Hematopoietic multipotent progenitor cell treated with erythropoietin and hydrocortisone succinate and interleukin-3 and kit ligand, for 8 days (in vitro differentiated cells): Measurements from ENCODE around the gene ACADL.

Source experiments
- DNase-seq: peaks from one replicate; pipeline ENCODE4 v3.0.0-alpha.2; 2015

ACADL gene

DNA sequence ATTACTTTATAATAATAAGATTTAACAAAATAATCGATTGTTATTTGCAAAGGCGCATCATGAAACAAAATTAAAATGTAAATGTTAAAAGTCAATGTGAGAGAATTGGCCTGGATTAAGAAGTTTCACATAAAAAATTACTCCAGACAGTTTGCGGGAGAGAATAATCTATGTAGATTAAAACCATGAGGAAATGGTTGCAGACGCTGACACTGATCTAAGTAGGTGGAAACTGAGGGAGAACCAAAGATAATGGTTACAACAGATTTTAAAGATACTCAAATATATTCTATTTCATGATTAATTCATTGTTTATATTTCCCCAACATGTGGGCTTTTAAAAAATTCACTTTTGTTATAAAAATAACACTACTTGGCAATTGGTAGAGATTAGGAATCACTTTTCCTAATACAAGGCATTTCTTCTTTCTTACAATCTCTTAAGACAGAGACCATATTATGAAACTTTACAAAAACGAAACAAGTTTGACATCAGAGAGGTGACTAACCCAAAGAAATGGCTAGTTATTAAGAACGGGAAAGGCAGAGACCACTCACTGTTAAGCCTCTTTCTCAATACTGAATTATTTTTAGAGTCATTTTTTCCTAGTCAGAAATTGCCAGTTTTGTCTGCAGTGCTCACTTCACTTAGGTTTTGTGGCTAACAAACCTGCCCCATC, 55.6 kb downstream of the ACADL start:
- DNase-seq: peak; percentile 56

DNA sequence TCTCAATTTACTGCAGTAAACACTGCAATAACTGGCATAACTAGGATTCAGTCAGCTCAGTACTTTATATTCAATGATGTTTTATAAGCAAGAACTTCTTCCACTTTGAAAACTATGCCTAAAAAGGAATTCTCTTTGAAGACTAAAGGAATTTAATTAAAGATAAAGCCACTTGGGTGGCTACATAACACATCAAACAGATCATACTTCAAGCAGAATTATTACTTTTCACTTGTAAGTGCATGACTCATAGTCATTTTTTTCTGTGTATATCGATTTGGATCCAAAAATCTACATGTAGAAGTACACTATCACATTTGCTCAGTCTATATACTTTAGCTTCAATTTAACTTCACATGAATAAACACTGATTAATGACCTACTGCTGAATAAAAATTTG, 58.0 kb downstream of the ACADL start:
- no peak for DNase-seq

DNA sequence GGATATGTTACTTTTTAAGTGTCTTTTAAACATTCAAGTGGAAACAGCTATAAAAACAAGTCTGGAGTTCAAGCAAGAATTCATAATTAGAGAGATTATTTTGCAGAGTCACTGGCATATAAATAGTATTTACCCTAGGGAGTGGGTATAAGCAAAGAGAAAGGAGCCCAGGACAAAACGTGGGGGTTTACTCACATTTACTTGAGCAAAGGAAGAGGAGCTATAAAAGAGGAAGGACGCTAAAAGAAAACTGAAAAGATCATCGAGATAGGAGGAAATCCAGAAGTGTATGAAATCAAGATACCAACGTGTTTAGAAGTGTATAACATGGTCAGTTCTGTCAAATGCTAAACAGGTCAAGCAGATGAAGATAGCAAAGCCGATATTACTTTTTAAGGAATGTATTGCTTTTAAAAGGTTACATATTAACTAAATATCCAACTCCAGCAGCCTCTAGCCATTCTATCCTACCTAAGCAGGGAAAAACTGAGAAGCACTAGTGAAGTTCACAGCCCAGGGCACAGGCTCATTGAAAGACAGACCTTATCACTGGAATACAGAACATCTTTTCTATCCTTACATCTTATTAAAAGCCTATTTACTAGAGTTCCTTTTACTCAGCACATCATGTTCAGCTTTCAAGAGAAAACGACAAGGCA, 62.7 kb downstream of the ACADL start:
- peak; percentile 15 for DNase-seq

DNA sequence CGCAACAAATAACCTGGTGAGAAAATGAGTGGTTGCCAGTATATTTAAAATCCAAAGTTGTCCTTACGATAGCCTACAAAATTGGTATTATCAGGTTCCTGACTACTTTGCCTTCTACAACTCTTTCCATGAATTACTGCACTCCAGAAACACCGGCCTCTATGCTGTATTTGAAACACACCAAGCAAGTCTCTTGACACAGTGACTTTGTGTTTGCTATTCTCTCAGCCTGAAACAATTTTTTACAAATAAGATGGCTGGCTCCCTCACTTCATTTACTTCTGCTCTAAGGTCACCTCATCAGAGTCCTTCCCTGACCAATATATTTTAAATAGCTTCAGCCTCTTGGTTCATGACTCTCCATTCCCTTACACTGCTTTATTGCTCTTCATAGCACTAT, 66.2 kb downstream of the ACADL start:
- no peak for DNase-seq

DNA sequence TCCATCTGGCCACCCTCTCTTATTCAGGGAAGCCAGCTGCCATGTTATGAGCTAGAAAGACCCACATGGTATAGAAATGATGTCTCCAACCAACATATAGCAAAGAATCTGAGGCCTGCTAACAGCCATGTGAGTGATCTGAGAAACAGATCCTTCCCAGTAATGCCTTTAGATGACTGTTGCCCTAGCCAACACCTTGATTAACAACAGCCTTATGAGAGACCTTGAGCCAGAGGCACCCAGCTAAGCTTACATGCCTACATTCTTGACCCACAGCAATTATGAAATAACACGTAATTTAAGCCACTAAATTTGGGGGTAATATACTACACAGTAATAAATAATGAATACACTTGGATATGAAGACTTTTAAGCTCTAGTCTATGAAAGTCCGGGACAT, 67.0 kb downstream of the ACADL start:
- no peak for DNase-seq

DNA sequence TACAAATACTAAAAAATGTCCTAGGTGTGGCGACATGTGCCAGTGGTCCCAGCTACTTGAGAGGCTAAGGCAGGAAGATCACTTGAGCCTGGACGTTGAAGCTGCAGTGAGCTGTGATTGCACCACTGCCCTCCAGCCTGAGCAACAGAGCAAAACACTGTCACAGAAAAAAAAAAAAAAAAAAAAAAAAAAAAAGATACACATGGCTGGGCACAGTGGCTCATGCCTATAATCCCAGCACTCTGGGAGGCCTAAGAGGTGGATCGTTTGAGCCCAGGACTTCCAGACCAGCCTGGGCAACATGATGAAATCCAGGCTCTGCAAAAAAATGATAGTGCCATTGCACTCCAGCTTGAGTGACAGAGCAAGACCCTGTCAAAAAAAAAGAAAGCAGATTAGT, 67.7 kb downstream of the ACADL start:
- no peak for DNase-seq

DNA sequence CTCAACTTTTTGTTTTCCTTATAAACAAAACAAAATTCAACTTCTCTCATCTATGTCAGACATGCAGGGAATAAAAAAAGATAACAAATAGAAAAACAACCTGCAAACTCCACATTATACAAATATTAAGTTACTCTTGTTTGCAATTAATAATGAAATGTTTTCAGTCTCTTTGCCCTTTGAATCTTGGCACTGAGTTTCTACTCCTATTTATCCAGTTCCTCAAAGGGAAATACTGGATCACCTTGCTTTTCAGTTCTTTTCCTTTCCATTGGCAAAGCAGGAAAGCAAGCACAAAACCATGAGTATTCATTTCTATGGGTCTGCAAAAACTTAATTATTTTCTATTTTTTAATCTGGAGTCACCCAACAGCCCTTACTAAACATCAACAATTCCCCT, 77.6 kb downstream of the ACADL start:
- no peak for DNase-seq
